Mesothelial cell of epicardium (in vitro differentiated cells): Measurements from ENCODE around the gene BLMH. TPM values are rescaled to one million over a fixed set of nuclear protein-coding genes. Genes with fewer than 3 reads are reported as not detected.
"Not testable (repeated sequence)": the region's sequence is repeated elsewhere in the genome, so short reads cannot be mapped to it uniquely, and the experiment has no call there.

Experiments used
- DNase-seq, 2 experiments: peaks; one replicate each; pipeline ENCODE4 v3.0.0; 2021; ENCODE audit warnings: low spot score in 2 of 2; ENCODE audit not compliant: unreplicated experiment in 2 of 2
- H3K27ac Mint-ChIP-seq: 2 replicates; pipeline ENCODE4 v1.8.0; 2021; ENCODE audit warnings: mixed read lengths
- H3K27me3 Mint-ChIP-seq: 2 replicates; pipeline ENCODE4 v1.8.0; 2021; ENCODE audit warnings: low read depth, mixed read lengths
- H3K36me3 Mint-ChIP-seq: 2 replicates; pipeline ENCODE4 v1.8.0; 2021; ENCODE audit warnings: mixed read lengths
- H3K4me1 Mint-ChIP-seq: 2 replicates; pipeline ENCODE4 v1.8.0; 2021; ENCODE audit warnings: mixed read lengths
- H3K4me3 Mint-ChIP-seq: 2 replicates; pipeline ENCODE4 v1.8.0; 2021; ENCODE audit warnings: mild to moderate bottlenecking, moderate library complexity, mixed read lengths
- H3K9me3 Mint-ChIP-seq: 2 replicates; pipeline ENCODE4 v1.8.0; 2021; ENCODE audit warnings: mixed read lengths
- total RNA-seq: library from RNA; stranded (reverse); gene quantifications from 3 replicates; pipeline ENCODE4 v1.2.1, GENCODE V29; 2021
- TF ChIP-seq, protein P1 (sequence below): fragments of 200-600 bp; sonication (generic); IDR thresholded peaks from one replicate; pipeline ENCODE4 v1.5.0; 2021; ENCODE audit warnings: antibody characterized with exemption; ENCODE audit not compliant: unreplicated experiment

Gene BLMH
- total RNA-seq, 1 donor from 2014 or later, result 46.4 TPM

DNA sequence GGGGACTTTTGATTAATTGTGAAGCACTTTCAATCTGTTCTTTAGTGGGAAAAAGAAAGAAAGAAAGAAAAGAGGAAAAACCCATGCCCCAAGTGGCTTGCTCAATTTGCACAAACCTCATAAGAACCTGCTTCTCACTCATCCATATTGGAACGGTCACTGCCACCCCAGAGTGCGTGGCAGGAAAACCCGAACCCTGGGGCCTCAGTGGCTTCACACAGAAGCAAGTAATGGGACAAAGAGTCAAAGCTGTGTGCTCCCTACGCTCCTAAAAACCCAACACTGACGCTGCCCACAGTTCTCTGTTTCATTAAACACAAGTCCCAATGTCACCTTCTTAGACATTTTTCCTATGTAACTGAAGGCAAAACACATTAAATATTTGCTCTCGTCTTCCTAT lies 57.4 kb downstream of the BLMH start:
- no peak for DNase-seq
- peaks cover 23% of the 10 kb centered on the region for H3K4me1 Mint-ChIP-seq
- H3K27ac Mint-ChIP-seq, result no peak overlapping the region
- H3K36me3 Mint-ChIP-seq, result no peaks in the 10 kb centered on the region
- H3K27me3 Mint-ChIP-seq, result peaks cover 85% of the 10 kb centered on the region
- no peaks in the 10 kb centered on the region for H3K9me3 Mint-ChIP-seq
- no peak overlapping the region for H3K4me3 Mint-ChIP-seq
- TF ChIP-seq, protein P1, sequence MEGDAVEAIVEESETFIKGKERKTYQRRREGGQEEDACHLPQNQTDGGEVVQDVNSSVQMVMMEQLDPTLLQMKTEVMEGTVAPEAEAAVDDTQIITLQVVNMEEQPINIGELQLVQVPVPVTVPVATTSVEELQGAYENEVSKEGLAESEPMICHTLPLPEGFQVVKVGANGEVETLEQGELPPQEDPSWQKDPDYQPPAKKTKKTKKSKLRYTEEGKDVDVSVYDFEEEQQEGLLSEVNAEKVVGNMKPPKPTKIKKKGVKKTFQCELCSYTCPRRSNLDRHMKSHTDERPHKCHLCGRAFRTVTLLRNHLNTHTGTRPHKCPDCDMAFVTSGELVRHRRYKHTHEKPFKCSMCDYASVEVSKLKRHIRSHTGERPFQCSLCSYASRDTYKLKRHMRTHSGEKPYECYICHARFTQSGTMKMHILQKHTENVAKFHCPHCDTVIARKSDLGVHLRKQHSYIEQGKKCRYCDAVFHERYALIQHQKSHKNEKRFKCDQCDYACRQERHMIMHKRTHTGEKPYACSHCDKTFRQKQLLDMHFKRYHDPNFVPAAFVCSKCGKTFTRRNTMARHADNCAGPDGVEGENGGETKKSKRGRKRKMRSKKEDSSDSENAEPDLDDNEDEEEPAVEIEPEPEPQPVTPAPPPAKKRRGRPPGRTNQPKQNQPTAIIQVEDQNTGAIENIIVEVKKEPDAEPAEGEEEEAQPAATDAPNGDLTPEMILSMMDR, result no peak

DNA sequence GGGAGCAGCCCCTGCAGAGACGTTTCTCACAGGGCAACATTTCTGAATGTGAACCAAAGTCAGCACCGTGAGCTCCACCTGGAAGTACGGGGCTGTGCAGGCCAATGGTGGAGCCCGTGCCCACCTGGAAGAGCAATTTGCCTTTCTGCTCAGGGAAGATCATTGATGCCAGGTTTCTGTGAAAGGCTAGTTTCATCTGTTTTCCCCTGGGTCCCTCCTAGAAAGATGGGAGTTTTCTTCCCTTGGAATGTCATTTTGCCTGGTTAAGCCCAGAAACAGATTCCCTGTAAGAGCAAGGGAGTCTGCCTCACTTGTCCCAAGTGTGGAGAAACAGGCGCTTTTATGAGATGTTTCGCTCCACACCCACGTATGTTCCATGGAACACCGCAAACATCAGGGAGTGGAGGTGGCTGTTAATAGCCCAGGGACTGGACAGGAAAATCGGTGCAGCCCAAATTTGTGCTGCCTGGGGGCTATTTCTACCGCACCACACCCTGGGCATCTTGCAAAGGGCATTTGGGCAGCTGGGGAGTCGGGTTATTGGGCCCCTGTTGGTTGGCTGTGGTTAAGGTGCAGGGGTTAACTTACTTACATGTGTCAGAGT lies 58.8 kb downstream of the BLMH start:
- Mint-ChIP-seq H3K4me3 (no peak overlapping the region), H3K36me3 (no peaks in the 10 kb centered on the region), H3K27me3 (peaks cover 78% of the 10 kb centered on the region), H3K27ac (no peak overlapping the region), H3K4me1 (peaks cover 14% of the 10 kb centered on the region), H3K9me3 (no peaks in the 10 kb centered on the region)
- TF ChIP-seq, protein P1, result no peak
- DNase-seq, result no peak

DNA sequence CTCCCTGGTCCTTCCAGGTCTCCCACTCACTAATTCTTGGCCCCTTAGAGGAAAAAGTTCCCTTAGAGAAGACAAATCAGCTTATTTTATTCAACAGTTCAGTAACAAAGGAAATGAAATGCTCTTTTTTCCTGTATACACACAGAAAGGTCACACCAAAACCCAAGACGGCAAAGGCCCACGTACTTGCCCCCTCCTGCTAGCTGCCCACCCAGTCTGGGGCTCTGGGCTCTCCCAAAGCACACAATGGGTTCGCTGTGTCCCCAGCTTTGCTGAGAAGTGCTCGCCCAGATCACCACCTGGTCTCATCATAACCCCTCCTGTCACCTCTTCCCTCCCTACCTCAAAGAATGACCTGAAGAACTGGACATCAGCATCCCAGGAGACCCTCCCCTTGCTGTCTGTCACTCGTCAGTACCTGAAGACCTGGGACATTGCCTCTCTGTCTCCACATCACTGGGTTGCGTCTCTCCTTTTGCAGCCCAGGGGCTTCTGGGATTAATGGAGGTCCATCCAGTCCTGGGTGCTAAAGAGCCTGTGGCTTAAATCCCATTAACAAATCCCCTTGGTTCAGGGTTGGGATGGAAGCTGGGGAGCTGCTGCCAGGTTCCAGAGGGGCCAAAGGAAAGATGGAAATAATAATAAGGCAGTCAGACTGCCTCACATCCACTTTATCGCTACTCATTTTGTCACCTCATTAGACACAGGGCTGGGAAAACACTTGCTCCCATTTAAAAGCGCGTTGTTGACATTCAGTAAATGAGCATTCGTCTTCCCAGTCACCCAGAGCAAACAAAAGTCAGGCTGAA lies 59.5 kb downstream of the BLMH start:
- Mint-ChIP-seq H3K4me3 (no peak overlapping the region), H3K36me3 (no peaks in the 10 kb centered on the region), H3K4me1 (peaks cover 7% of the 10 kb centered on the region), H3K9me3 (no peaks in the 10 kb centered on the region), H3K27ac (no peak overlapping the region), H3K27me3 (peaks cover 71% of the 10 kb centered on the region)
- TF ChIP-seq, protein P1, result no peak
- DNase-seq, result no peak

DNA sequence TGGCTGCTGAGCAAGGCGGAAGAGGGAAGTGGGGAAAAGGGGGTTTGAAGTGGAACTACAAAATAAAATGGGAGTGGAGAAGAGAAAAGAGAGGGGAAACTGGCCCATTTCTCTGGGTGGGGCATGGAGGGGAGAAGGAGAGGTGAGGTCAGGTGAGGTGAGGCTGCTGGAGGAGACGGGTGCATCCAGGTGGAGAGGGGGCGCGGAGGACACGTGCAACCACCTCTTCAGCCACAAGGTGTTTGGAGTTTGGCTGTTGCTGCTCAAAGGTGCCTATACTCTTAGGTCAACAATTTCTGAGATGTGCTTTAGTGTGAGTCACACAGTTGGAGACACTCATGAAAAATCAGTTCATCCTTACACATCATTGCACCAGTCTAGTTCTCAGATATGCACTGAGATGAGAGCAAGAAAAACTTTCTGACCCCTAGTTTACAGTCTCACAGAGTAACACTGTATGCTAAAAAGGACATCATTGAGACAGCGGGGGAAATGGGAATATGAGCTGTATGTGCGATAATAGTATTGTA lies 61.1 kb downstream of the BLMH start:
- no peak overlapping the region for H3K4me3 Mint-ChIP-seq
- peaks cover 61% of the 10 kb centered on the region for H3K27me3 Mint-ChIP-seq
- TF ChIP-seq, protein P1, result no peak
- H3K36me3 Mint-ChIP-seq, result no peaks in the 10 kb centered on the region
- H3K27ac Mint-ChIP-seq, result no peak overlapping the region
- DNase-seq, result no peak
- peaks cover 6% of the 10 kb centered on the region for H3K4me1 Mint-ChIP-seq
- no peaks in the 10 kb centered on the region for H3K9me3 Mint-ChIP-seq

DNA sequence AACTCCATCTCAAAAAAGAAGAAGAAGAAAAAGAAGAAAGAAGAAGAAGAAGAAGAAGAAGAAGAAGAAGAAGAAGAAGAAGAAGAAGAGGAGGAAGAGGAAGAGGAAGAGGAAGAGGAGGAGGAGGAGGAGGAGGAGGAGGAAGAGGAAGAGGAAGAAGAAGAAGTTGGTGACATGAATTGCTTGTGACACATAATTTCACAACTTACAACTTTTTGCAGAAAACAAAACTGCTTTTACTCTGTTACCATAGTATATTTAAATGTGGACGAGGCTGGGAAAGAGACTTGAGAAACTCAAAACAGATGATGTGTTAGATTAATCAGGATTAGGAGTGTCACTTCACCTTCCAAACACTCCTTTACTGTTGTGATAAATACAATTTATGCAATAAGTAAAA lies 61.7 kb downstream of the BLMH start:
- H3K27ac Mint-ChIP-seq, H3K9me3 Mint-ChIP-seq, DNase-seq, H3K4me1 Mint-ChIP-seq, H3K4me3 Mint-ChIP-seq, H3K36me3 Mint-ChIP-seq: not testable (repeated sequence)
- H3K27me3 Mint-ChIP-seq, result peaks cover 58% of the 10 kb centered on the region

DNA sequence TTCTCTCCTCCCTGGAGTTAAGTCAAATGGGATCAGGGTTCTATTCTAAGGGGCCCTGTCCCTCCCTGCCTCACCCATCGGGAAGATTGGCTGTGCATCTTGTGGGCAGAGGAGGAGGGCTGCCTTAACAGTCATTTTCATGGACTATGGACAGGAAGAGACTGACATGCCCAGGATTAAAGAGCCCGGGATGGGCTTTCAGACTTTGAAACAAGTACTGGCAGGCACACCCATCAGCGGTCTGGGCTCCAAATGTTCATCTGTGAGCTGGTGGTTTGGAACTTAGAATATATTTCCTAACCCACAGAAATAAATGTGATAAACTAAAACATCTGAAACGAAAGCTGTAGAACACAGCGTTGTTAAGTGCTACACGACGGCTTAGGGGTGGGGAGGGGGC lies 62.7 kb downstream of the BLMH start:
- TF ChIP-seq, protein P1, result no peak
- Mint-ChIP-seq H3K36me3 (no peaks in the 10 kb centered on the region), H3K4me1 (peaks cover 8% of the 10 kb centered on the region), H3K4me3 (no peak overlapping the region), H3K27ac (no peak overlapping the region), H3K9me3 (no peaks in the 10 kb centered on the region), H3K27me3 (peaks cover 48% of the 10 kb centered on the region)
- DNase-seq, result no peak
